Measurements from ENCODE around the gene KIF18A.

DNA sequence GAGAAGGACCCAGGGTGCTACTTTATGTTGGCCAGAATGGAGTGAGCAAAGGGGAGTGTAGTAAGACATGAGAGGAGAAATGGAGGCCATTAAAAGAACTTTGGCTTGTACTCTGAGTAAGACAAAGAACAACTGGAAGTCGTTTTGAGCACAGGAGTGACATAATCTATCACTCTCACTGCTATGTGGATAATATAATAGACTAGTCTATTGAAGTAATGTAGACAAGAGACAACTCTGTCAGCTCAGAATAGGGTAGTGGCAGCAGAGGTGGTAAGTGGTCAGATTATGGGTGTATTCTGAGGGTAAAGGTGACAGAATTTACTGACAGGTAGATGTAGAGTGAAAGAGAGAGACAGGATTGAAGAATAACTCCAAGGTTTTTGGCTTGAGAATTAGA, 8.2 kb downstream of the KIF18A start:
- TF ChIP-seq, protein P1, sequence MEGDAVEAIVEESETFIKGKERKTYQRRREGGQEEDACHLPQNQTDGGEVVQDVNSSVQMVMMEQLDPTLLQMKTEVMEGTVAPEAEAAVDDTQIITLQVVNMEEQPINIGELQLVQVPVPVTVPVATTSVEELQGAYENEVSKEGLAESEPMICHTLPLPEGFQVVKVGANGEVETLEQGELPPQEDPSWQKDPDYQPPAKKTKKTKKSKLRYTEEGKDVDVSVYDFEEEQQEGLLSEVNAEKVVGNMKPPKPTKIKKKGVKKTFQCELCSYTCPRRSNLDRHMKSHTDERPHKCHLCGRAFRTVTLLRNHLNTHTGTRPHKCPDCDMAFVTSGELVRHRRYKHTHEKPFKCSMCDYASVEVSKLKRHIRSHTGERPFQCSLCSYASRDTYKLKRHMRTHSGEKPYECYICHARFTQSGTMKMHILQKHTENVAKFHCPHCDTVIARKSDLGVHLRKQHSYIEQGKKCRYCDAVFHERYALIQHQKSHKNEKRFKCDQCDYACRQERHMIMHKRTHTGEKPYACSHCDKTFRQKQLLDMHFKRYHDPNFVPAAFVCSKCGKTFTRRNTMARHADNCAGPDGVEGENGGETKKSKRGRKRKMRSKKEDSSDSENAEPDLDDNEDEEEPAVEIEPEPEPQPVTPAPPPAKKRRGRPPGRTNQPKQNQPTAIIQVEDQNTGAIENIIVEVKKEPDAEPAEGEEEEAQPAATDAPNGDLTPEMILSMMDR (IDR thresholded peaks at IDR 0.05), result no peak
- TF ChIP-seq EP300 (IDR thresholded peaks at IDR 0.05), result no peak
- no peak for TF ChIP-seq POLR2AphosphoS5 (IDR thresholded peaks at IDR 0.05)
- TF ChIP-seq POLR2A (IDR thresholded peaks at IDR 0.05), result no peak

Data from sigmoid colon (tissue), 4 donors.